ENCODE measurements around the gene METTL18.

The METTL18 gene

DNA sequence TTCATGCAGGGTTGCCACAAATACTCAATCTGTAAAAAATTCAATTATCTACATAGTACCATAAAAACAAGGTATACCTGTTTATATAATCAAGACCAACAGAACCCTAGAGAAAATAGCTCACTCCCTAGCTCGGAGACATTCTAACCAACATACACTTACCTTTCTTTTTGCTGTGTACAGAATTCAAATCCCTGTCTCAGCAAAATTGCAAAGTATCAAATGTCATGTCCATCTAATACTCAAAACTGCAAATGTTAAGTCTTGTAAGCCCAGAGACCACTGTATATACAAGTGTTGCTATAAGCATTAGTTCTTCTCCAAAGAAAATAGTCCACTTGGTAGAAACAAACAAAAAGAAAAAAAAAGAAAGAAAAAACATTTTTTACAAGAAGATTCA is 44.7 kb downstream of the METTL18 start:
- DNase-seq (ENCODE audit: low read depth), result no peak
- TF ChIP-seq, protein P1, sequence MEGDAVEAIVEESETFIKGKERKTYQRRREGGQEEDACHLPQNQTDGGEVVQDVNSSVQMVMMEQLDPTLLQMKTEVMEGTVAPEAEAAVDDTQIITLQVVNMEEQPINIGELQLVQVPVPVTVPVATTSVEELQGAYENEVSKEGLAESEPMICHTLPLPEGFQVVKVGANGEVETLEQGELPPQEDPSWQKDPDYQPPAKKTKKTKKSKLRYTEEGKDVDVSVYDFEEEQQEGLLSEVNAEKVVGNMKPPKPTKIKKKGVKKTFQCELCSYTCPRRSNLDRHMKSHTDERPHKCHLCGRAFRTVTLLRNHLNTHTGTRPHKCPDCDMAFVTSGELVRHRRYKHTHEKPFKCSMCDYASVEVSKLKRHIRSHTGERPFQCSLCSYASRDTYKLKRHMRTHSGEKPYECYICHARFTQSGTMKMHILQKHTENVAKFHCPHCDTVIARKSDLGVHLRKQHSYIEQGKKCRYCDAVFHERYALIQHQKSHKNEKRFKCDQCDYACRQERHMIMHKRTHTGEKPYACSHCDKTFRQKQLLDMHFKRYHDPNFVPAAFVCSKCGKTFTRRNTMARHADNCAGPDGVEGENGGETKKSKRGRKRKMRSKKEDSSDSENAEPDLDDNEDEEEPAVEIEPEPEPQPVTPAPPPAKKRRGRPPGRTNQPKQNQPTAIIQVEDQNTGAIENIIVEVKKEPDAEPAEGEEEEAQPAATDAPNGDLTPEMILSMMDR (IDR thresholded peaks at IDR 0.05; ENCODE audit: control insufficient read depth, extremely low read depth, insufficient read depth), result no peak
- no peak overlapping the region for H3K4me3 ChIP-seq (ENCODE audit: low read depth, low read length)

DNA sequence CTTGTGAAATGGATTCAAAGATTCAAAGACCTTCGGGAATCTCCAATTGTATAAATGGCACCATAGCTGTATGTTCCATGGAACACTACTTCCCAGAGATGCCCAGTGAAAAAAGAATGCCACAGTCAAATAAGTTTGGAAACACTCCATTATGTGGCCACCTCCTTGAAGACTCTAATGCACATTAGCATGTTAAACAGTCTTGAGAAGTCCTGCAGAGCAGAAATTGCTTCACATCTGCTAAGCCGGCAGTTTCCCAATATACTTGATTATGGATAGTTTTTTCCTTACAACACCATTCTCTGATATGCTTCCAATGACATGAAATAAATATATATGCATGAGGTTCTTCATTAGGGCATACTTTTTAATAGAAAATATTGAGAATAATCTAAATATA is 48.2 kb downstream of the METTL18 start:
- H3K4me3 ChIP-seq (ENCODE audit: low read depth, low read length), result no peak overlapping the region
- DNase-seq (ENCODE audit: low read depth), result no peak
- TF ChIP-seq, protein P1 (IDR thresholded peaks at IDR 0.05; ENCODE audit: control insufficient read depth, extremely low read depth, insufficient read depth), result no peak

DNA sequence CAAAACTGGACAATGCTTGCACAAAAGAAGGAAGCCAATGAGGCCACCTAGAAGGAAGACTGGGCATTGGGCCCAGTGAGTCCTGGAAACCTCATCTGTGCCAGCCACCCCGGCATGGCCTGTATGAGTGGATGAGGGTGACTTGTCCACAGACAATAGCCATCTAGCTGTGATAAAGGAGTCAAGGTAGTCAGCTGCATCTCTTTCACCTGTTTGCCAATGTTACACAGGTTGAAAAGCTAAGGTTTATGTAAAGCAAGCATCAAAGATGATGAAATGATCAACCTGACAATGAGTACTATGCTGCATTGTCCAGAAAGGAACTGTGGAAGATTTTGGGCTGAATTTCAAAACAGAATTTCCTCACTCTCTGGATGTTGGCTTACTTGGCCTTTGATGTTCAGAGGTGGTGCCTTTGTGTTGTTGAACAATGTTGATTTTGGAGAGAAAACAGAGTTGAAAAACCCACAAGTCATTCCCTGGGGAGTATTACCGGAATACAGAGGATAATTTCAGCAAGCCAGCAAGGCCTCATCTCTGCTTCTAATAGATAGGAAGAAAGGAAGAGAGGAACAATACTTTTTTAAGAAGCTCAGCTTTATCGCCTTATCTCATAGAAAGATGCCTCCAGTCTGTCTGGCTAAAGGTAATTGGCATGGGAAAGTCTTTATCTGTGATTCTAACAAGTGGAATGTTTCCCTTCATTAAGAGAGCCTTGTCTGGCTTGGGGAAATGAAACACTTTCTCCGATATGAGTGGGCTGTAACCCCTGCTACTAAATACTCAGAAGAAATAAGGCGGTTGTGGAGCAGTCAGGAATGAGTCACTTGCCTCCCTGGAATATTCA is 49.5 kb downstream of the METTL18 start:
- H3K4me3 ChIP-seq (ENCODE audit: low read depth, low read length), result no peak overlapping the region
- no peak for DNase-seq (ENCODE audit: low read depth)
- TF ChIP-seq, protein P1 (IDR thresholded peaks at IDR 0.05; ENCODE audit: control insufficient read depth, extremely low read depth, insufficient read depth), result no peak
